ENCODE results near the gene AAK1.
A peak's percentile ranks its signal among the peaks of the same experiment; 100 is the strongest.
"Not testable (repeated sequence)": the region's sequence is repeated elsewhere in the genome, so short reads cannot be mapped to it uniquely, and the experiment has no call there.

The AAK1 gene

DNA sequence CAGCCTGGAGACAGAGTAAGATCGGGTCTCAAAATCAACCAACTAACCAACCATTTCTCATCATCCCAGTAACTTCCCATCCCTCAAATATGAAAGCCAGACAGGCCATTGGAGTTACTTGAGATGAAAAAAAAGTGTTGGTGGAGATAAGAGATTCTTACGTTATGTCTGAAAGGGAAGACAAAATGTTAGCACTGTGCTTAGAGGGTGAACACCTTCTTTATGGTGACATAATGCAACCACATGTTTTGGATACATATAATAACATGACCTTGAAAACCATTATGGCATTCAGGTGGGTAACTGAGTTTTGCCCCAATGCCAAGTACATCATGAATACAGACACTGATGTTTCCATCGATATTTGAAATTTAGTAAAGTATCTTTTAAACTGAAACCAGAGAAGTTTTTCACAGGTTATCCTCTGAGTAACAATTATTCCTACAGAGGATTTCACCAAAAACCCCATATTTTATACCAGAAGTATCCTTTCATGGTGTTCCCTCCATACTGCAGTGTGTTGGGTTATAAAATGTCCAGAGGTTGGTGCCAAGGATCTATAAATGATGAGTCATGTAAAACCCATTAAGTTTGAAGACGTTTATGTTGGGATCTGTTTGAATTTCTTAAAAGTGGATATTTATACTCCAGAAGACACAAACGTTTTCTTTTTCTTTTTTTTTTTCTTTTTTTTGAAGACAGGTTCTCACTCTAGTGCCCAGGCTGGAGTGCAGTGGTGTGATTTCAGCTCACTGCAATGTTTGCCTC is 45.5 kb downstream of the AAK1 start:
- DNase-seq (ENCODE audit: low spot score): no peak

GRCh38 chr2:69597105-69597504 is 46.4 kb downstream of the AAK1 start:
- no peak for DNase-seq (ENCODE audit: low spot score)

DNA sequence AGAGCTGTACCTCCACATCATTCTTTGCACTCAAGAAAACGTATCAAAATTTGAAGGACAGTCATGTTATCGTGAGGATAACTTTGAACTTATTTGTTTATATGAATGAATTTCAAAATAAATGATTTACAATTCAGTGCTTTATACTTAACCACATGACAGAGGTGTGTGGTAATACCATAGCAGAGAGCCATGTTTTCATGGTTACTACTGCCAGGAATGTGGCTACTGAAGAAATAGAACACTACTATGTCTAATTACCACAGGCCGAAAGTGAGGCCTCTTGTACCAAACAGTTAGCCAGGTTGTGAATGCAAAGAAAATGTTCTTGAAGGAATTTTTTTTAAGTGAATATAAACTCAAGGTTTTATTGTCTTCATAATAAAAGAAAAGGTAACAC is 49.2 kb downstream of the AAK1 start:
- peak; percentile 37 for DNase-seq (ENCODE audit: low spot score)

DNA sequence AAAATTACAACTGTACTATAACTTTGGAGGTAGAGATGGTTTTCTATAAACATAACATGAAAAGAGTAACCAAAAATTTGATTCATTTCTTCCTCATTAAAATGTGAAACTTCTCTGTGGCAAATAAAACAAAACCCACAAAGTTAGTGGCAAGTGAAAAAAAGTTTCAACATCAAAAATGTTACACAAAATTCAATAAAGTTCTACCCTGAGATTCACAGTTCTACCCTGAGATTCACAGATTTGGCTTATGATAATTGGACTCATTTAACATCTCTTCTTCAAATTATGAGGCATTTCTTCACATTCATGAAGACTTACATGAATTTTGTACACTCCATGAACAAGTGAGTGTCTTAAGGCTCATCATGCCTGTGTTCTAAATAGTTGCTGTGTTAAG is 51.0 kb downstream of the AAK1 start:
- DNase-seq (ENCODE audit: low spot score): no peak

DNA sequence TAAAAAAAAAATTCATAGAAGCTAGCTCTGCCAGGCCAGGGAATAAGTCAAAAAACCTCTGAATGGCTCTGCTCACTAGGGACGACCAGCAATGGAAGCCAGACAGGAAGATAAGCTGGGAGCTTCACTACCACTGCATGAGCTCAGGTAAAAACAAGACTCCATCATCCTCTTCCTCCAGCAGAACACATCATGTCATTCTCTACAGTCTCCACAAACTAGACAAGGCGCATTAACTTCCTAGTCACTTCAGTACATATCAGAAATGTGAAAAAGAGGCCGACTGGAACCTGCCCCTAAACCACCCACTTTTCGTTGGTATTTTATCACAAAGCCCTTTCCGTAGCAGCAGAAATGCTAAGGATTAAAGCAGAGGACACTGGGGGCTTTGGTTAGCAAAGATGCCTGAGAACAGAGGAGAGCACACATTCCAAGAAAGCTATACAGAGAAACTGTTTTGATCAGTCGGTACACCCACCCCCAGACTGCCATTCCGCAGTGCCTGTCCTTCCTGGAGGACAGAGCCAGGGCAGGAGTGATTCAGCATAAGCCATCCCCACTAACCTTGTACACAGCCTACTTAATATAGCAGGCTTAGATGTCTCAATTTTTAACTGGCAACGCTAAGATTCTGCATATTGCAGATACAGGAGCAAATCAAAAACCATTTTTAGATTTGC is 53.4 kb downstream of the AAK1 start:
- DNase-seq (ENCODE audit: low spot score): no peak

GRCh38 chr2:69588945-69589344 is 54.6 kb downstream of the AAK1 start:
- DNase-seq (ENCODE audit: low spot score): no peak

DNA sequence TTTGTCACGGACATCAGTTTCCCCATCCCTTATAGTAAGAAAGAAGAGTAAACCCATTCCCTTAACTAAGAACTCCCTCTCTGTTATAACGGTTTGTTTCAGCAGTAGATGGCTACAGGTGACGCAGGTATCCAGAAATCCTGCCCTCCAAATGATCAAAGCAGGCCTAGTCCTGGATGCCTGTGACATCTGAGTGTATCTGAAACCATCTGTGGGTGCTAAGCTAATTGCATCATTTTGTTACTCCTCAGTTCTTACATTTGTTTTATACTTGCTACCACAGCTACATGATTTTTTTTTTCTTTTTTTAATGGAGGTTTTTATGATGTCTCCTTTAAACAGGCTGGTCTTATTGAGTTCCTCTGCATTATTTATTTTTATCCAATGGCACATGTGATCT is 55.1 kb downstream of the AAK1 start:
- no peak for DNase-seq (ENCODE audit: low spot score)

GRCh38 chr2:69585855-69586555 is 57.5 kb downstream of the AAK1 start:
- no peak for DNase-seq (ENCODE audit: low spot score)

DNA sequence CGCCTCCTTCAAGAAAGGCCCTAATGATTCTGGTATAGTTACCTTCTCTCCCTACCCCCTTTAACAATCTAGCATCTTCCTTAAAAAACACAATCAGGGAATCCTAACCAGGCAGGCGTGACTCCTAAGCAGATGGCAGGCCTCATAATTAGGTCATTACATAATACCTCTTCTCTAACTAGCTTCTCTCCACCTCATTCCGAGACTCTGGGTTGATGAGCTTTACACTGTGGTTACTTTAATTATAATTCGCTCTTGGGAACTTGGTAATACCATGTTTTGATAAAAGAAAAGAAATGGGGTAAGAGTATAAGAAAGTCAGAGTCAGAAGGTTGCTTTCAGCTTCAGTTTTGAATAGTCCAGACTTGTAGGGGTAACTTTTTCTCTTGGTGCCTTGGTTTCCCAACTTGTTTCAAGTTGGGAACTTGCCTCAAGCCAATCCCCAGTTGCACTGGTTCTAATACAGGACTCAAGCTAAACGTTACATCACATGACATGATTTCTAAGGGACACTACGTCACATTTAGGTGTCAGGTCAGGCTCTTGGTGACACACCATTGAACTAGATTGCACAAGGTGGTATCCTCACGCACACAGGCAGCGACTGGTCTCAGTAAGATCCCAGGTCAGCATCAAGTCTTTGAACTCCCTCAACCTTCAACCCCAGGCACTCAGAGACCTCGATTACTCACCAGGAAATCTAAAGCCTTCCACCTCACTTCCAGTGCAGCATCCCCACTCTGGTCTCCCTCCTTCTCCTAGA is 59.2 kb downstream of the AAK1 start:
- no peak for DNase-seq (ENCODE audit: low spot score)

DNA sequence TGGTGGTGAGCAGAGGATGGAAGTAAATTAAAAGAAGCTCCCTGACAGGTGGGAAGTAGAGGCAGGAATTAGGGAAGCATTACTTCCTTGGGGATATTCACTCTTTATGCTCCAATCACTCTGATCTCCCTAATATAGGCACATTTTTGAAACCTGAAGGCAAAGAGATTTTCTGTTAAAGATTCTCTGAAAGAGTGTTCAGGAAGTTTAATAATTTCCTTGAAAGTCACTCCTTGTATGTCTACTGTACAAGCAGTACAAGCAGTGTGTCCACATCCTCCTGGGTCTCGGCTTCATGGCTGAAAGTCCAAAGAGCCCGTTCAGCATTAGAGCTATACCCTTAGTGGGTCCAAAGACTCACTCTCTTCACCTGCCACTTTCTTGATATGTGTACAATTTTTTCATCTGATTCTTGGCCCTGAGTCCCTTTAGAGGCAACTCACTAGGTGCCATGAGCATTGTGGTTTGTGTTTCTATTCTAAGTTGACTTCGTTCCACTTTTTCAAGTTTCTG is 60.2 kb downstream of the AAK1 start:
- no peak for DNase-seq (ENCODE audit: low spot score)

DNA sequence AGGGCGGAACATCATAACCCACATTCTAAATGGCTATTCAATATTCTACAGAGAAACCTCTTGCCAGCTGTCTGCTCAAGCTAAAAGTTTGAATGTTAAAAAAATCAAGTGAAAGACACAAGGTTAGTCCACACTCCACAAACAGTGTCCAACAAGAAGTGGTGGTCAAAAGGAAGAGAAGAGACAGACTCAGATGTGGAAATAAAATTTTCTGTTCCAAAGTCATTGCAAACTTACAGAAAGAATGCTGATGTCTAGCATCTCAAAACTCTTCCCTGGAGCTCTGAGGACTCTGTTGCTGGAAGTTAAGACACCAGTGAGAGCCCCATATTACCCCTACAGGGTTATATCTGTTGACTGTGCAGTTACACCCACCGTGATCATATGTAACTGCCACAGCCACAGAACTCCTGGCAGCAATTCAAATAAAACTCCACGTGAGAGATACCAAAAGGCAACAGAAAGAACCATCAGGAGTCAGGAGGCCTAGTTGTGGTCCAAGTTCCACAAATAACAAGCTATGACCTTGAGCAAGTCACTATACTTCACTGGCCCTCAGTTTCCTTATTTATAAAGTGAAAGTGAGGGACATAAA is 60.9 kb downstream of the AAK1 start:
- no peak for DNase-seq (ENCODE audit: low spot score)

DNA sequence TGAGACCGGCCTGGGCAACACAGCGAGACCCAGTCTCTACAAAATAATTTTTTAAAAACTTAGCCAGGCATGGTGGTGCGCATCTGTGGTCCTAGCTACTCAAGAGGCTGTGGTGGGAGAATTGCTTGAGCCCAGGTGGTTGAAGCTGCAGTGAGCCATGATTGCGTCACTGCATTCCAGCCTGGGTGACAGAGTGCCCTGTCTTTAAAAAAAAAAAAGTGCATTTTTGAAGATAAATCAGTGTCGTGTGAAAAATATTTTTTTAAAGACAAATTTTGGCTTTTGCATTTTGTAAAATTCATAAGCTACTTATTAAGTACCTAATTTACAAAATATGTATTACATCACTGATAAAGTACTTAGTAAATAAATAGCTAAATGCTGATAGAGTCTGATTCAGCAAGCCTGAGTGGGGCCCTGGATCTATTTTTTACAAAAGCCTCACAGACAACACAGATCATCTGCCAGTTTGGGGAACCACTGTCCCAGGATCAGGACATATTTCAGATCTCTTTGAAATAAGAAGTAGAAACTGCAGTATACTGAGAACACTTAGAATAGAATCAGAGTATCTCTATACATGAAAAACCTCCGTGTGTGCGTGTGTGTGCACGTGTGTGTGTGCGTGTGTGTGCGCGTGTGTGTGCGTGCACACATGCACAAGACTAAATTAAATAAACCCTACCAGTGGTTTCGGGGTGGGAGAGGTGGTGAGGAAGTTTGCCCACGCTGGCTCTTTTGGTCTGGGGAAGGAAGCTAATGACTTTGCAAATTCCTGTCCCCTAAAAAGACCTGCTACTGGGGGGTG is 61.6 kb downstream of the AAK1 start:
- peak; percentile 36 for DNase-seq (ENCODE audit: low spot score)

DNA sequence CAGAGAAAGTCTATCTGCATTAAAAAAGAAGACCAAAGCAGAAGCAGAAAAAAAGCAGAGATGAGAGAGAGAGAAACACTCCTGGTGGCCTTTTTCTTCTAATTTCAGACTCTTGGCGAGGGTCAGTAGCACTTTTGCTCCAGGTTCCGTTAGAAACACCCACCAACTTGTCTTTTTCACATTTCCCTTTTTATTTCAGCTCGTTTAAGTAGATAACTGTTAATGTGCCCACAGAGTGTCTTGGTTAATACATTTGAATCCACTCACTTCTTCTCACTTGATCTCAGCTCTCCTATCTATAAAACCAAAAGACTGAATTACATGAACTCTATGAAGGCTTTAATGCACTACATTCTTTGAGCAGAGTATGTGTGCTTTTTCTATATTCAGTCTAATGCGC is 63.1 kb downstream of the AAK1 start:
- no peak for DNase-seq (ENCODE audit: low spot score)

GRCh38 chr2:69579536-69579935 is 64.0 kb downstream of the AAK1 start:
- no peak for DNase-seq (ENCODE audit: low spot score)

DNA sequence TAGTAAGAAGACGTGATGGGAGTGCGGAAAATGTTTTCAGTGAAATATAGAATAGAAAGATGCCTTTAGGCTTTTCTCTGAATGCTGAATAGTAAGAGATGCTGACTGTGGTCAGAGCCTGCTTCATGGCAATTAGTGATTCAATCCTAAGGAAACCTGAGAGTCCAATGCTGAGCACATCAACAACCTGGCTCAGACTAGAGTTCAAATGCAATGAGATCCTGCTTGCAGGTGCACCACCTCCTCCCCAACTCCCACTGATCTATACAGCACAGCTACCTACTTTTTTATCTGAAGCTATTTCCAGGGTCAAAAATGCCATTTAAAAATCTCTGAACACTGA is 65.4 kb downstream of the AAK1 start:
- DNase-seq (ENCODE audit: low spot score): no peak

GRCh38 chr2:69577467-69578197 is 65.9 kb downstream of the AAK1 start:
- DNase-seq (ENCODE audit: low spot score): no peak

DNA sequence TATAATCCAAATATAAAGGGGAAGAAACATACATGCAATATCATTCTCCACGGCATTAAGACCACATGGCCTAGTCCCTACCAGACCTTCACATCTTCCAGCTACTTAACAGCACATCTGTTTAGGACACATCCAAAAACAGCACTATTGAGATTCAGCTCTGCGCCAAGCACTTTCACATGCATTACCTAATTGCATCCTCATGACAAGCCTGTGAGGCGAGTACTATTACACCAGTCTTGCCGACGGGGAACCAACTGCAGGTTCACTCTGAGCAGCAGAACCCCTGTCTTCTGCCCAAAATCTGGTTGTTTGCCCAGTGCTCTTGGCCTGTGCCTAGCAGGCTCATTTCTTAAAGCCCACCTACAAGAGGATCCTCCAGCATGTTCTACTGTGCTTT is 66.7 kb downstream of the AAK1 start:
- DNase-seq (ENCODE audit: low spot score): peak; percentile 18

DNA sequence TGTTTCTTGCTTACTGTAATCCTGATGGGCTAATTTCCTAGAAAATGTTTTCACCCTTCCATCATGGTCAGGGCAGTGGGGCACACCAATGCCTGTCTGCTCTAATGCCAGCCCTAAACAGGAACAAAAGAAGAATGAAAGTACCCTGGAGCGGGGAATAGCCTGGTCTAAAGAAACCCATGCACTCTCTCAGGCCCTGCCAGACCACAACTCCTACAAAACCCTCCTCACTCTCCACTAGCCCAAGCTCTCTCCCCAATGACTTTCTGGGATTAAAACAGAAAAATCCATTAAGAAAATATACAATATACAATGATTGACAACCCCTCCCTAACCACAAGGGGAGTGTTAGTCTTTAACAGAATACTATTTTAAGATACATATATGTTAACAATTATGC is 67.6 kb downstream of the AAK1 start:
- DNase-seq (ENCODE audit: low spot score): no peak

DNA sequence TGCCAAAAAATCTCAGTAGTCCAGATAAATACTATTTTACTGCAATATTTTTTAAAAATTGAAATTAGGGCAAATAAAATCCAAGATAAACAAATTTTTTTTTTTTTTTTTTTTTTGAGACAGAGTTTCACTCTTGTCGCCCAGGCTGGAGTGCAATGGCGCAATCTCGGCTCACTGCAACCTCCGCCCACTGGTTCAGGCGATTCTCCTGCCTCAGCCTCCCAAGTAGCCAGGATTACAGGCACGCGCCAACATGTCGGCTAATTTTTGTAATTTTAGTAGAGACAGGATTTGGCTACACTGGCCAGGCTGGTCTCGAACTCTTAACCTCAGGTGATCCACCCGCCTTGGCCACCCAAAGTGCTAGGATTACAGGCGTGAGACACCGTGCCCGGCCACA is 68.2 kb downstream of the AAK1 start:
- not testable (repeated sequence) for DNase-seq (ENCODE audit: low spot score)

GRCh38 chr2:69572641-69573040 is 70.9 kb downstream of the AAK1 start:
- DNase-seq (ENCODE audit: low spot score): peak; percentile 57

All from GM03348 (cell line).